Activated CD4-positive, alpha-beta T cell treated with anti-CD3 and anti-CD28 coated beads for 36 hours (primary cell): ENCODE results near the gene ERCC6L2. TPM values are rescaled to one million over a fixed set of nuclear protein-coding genes. Genes with fewer than 3 reads are reported as not detected.

Experiments used
- ATAC-seq: fragments of 200-7000 bp; cut with Tn5 transposase; one replicate; pipeline ENCODE4 v1.10.0; 2021; ENCODE audit warnings: mild to moderate bottlenecking, moderate library complexity
- CTCF ChIA-PET: fragments of 350-600 bp; sonication (Branson Sonifier 250); formaldehyde crosslinking; loops from one replicate; lab custom pipeline; 2021; ENCODE audit warnings: antibody characterized with exemption; lab: Charles Lee
- POLR2A ChIA-PET: fragments of 350-600 bp; sonication (Branson Sonifier 250); formaldehyde crosslinking; loops from one replicate; lab custom pipeline; 2021; ENCODE audit warnings: antibody characterized with exemption, inconsistent platforms; lab: Charles Lee
- DNase-seq: peaks from one replicate; pipeline ENCODE4 v3.0.0-alpha.2; 2020
- H3K27ac Mint-ChIP-seq: one replicate; pipeline ENCODE4 v1.8.0; 2021; ENCODE audit warnings: mixed read lengths
- H3K27me3 Mint-ChIP-seq: one replicate; pipeline ENCODE4 v1.8.0; 2021; ENCODE audit warnings: mixed read lengths
- H3K36me3 Mint-ChIP-seq: one replicate; pipeline ENCODE4 v1.8.0; 2021; ENCODE audit warnings: low read depth, mixed read lengths
- H3K4me1 Mint-ChIP-seq: one replicate; pipeline ENCODE4 v1.8.0; 2021; ENCODE audit warnings: mixed read lengths
- H3K4me3 Mint-ChIP-seq: one replicate; pipeline ENCODE4 v1.8.0; 2021; ENCODE audit warnings: mild to moderate bottlenecking, moderate library complexity, mixed read lengths
- H3K9me3 Mint-ChIP-seq: one replicate; pipeline ENCODE4 v1.8.0; 2021; ENCODE audit warnings: low read depth, mixed read lengths
- intact Hi-C, 2 experiments: fragments of 100-400 bp; cut with DNase I in 1 of 2; cut with micrococcal nuclease in 1 of 2; formaldehyde crosslinking; loops; one replicate each; pipeline versions ENCODE4 v1.14.2 to v1.15.1; 2022 to 2024; cut with DNase I, micrococcal nuclease
- total RNA-seq, 2 experiments: library from RNA; stranded (reverse); gene quantifications; one replicate each; pipeline ENCODE4 v1.2.3, GENCODE V29; 2021

Gene ERCC6L2
- total RNA-seq, 2 experiments from 2014 or later: 24.0 to 25.9 TPM

DNA sequence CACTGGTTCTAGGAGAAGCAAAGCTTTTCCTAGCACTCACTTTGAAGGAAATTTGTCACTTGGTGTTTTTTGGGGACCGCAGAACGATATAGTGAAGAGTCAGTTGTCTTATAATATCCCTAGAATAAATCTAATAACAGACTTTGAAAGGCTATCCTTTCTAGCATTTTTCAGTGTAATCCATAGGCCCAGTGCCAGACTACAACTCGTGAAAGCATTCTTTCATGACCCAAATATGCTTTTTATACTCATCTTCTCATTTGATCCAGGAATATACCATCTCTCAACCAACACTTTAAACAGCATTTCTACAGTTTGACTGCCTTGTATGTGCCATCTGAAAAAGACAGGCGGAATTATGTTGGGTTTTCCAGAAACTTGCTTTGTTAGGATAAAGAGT is 104.0 kb downstream of the ERCC6L2 start:
- ChIA-PET POLR2A (no interaction called here), CTCF (interaction anchor here (0.5 kb wide), 1 partner anchor 24 kb away, joined by 4 read pairs; no protein-coding TSS in a partner anchor)
- ATAC-seq (no peak), DNase-seq (no peak)
- Mint-ChIP-seq H3K36me3 (peaks cover 16% of the 10 kb centered on the region), H3K4me1 (peaks cover 18% of the 10 kb centered on the region), H3K27ac (no peak overlapping the region), H3K4me3 (no peak overlapping the region), H3K9me3 (no peaks in the 10 kb centered on the region), H3K27me3 (no peaks in the 10 kb centered on the region)
- intact Hi-C loops: no loop called here

- Mint-ChIP-seq H3K27ac (no peak overlapping the region), H3K4me1 (peaks cover 18% of the 10 kb centered on the region), H3K4me3 (no peak overlapping the region), H3K27me3 (no peaks in the 10 kb centered on the region), H3K36me3 (peaks cover 19% of the 10 kb centered on the region), H3K9me3 (no peaks in the 10 kb centered on the region)
- intact Hi-C loops: no loop called here
- DNase-seq: no peak
- CTCF ChIA-PET: interaction anchor here (0.5 to 0.7 kb wide), 2 partner anchors 23 to 628 kb away, joined by 3 to 4 read pairs; no protein-coding TSS in a partner anchor
- peak; percentile 36 for ATAC-seq
- POLR2A ChIA-PET: no interaction called here
Observed at GRCh38 chr9:95980262-95981125, 105.0 kb downstream of the ERCC6L2 start.

DNA sequence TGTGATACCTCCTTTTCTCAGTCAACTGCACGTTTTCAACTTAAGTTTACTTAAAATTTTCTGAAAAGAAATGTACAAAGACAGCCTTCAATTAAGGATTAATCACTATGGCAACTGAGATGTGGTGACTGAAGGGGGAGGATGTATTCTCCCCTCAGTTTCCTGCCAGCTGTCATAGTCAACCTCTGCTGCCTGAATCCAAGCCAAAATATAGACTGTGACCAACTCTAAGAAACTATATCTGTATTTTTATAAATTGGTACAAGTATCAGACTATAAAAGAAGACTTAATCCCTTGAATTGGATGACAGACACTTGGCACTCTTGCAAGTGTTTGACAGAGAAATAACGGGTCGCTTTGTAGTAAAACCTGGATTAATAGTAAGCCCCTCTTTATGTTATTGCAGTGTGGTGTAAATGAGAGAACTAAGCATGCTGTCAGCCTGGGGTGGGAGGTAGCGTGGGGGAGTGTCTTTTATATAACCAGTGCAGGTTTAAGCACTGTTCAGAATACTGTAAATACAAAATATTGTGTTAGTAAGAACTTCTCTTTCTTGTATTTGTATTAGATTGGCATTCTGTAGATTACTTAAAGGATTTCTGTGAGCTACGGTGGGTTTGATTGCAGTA is 106.4 kb downstream of the ERCC6L2 start:
- Mint-ChIP-seq H3K27me3 (no peaks in the 10 kb centered on the region), H3K9me3 (no peaks in the 10 kb centered on the region), H3K4me1 (peaks cover 18% of the 10 kb centered on the region), H3K27ac (no peak overlapping the region), H3K36me3 (peaks cover 31% of the 10 kb centered on the region), H3K4me3 (no peak overlapping the region)
- intact Hi-C loops: no loop called here
- ChIA-PET CTCF (interaction anchor here (0.8 to 1.2 kb wide), 2 partner anchors 12 to 27 kb away, joined by 3 to 4 read pairs; no protein-coding TSS in a partner anchor), POLR2A (no interaction called here)
- DNase-seq: no peak
- ATAC-seq: peak; percentile 66

- ChIA-PET POLR2A (no interaction called here), CTCF (no interaction called here)
- Mint-ChIP-seq H3K36me3 (peaks cover 42% of the 10 kb centered on the region), H3K4me1 (peaks cover 14% of the 10 kb centered on the region), H3K27me3 (no peaks in the 10 kb centered on the region), H3K4me3 (no peak overlapping the region), H3K27ac (no peak overlapping the region), H3K9me3 (peaks cover 2% of the 10 kb centered on the region)
- intact Hi-C loops: no loop called here
- DNase-seq: no peak
- peak; percentile 26 for ATAC-seq
Observed at GRCh38 chr9:95985440-95986055, 110.1 kb downstream of the ERCC6L2 start.

GRCh38 chr9:95989297-95989696 is 113.8 kb downstream of the ERCC6L2 start:
- Mint-ChIP-seq H3K27ac (no peak overlapping the region), H3K36me3 (peaks cover 36% of the 10 kb centered on the region), H3K4me3 (no peak overlapping the region), H3K9me3 (peaks cover 2% of the 10 kb centered on the region), H3K4me1 (peaks cover 14% of the 10 kb centered on the region), H3K27me3 (no peaks in the 10 kb centered on the region)
- intact Hi-C loops: no loop called here
- DNase-seq: no peak
- ATAC-seq: no peak
- POLR2A ChIA-PET: no interaction called here
- CTCF ChIA-PET: interaction anchor here (1.1 kb wide), 1 partner anchor 10 kb away, joined by 5 read pairs; no protein-coding TSS in a partner anchor

DNA sequence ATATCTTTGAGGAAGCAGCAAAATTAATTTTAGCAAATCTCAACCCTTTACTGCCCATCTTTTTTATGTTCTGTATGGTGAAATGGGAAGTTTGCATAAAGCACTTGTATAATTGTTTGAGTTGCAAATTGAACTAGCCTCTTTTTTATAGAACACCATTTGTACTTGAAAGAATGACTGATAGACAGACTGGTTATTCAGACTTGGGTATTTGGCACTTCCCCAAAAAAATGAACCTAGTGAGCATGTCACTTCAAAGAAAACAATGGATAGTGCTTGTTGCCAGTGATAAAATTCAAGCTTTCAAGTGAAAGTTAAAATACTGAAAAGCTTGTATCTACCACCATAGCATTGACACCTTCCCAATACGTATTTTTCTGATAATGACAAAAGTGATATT is 115.8 kb downstream of the ERCC6L2 start:
- ATAC-seq (no peak), DNase-seq (no peak)
- H3K4me1 Mint-ChIP-seq: peaks cover 14% of the 10 kb centered on the region
- no peak overlapping the region for H3K27ac Mint-ChIP-seq
- ChIA-PET POLR2A (no interaction called here), CTCF (interaction anchor here (0.6 to 0.7 kb wide), 2 partner anchors 13 to 143 kb away, joined by 3 read pairs; no protein-coding TSS in a partner anchor)
- peaks cover 2% of the 10 kb centered on the region for H3K9me3 Mint-ChIP-seq
- no peak overlapping the region for H3K4me3 Mint-ChIP-seq
- intact Hi-C loops: no loop called here
- peaks cover 28% of the 10 kb centered on the region for H3K36me3 Mint-ChIP-seq
- no peaks in the 10 kb centered on the region for H3K27me3 Mint-ChIP-seq

DNA sequence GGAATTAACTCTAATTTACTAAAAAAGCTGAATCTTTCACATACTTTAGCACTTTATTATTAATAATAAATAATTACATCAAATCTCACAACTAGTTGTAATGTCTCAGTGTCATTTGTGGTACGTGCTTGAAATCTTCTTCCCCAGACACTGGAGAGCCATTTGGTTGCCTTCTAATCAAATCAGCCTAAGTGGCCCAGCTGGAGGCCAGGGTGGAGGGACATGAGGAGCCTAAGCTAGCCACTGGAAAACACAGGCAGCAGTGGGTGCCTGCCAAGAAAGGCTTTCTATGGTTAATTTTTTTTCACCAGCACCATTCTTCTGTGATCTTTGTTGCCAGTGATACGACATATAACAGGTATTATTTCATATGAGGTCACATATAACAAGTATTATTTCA is 117.0 kb downstream of the ERCC6L2 start:
- ATAC-seq: no peak
- H3K4me1 Mint-ChIP-seq: peaks cover 14% of the 10 kb centered on the region
- CTCF ChIA-PET: no interaction called here
- H3K27ac Mint-ChIP-seq: no peak overlapping the region
- no peak overlapping the region for H3K4me3 Mint-ChIP-seq
- no peaks in the 10 kb centered on the region for H3K9me3 Mint-ChIP-seq
- H3K36me3 Mint-ChIP-seq: peaks cover 21% of the 10 kb centered on the region
- no peak for DNase-seq
- POLR2A ChIA-PET: no interaction called here
- intact Hi-C loops: no loop called here
- no peaks in the 10 kb centered on the region for H3K27me3 Mint-ChIP-seq

GRCh38 chr9:95993337-95993736 is 117.8 kb downstream of the ERCC6L2 start:
- ChIA-PET POLR2A (no interaction called here), CTCF (interaction anchor here (0.6 to 1.0 kb wide), 5 partner anchors 10 to 1925 kb away, joined by 3 to 4 read pairs (median 3); no protein-coding TSS in a partner anchor)
- Mint-ChIP-seq H3K36me3 (peaks cover 18% of the 10 kb centered on the region), H3K4me1 (peaks cover 14% of the 10 kb centered on the region), H3K9me3 (no peaks in the 10 kb centered on the region), H3K27me3 (no peaks in the 10 kb centered on the region), H3K27ac (no peak overlapping the region), H3K4me3 (no peak overlapping the region)
- intact Hi-C loops: no loop called here
- ATAC-seq: peak; percentile 68
- peak; percentile 32 for DNase-seq

DNA sequence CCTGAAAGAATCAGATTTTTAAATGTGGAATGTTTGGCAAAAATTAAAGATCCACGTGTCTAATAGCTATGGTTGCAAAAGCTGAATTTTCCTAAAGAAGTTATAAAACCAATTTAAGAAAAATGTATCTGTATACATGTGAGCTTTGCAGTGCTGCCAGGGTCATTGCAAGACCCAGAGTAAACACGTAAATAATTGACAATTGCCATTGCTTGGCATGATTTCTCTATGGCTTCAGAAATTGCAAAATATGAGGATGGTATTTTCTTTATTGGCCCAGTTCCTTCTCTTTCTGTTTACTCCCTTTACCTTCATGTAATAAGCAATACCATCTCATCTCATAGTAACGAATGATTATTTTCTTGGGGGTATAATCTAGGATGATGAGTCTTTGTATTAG is 123.9 kb downstream of the ERCC6L2 start:
- intact Hi-C loops: no loop called here
- POLR2A ChIA-PET: no interaction called here
- H3K4me1 Mint-ChIP-seq: no peaks in the 10 kb centered on the region
- DNase-seq: no peak
- CTCF ChIA-PET: interaction anchor here (0.9 to 1.2 kb wide), 3 partner anchors 9 to 13 kb away, joined by 3 to 5 read pairs (median 4); no protein-coding TSS in a partner anchor
- H3K36me3 Mint-ChIP-seq: peaks cover 37% of the 10 kb centered on the region
- no peak overlapping the region for H3K4me3 Mint-ChIP-seq
- H3K27ac Mint-ChIP-seq: no peak overlapping the region
- ATAC-seq: no peak
- peaks cover 5% of the 10 kb centered on the region for H3K9me3 Mint-ChIP-seq
- no peaks in the 10 kb centered on the region for H3K27me3 Mint-ChIP-seq

DNA sequence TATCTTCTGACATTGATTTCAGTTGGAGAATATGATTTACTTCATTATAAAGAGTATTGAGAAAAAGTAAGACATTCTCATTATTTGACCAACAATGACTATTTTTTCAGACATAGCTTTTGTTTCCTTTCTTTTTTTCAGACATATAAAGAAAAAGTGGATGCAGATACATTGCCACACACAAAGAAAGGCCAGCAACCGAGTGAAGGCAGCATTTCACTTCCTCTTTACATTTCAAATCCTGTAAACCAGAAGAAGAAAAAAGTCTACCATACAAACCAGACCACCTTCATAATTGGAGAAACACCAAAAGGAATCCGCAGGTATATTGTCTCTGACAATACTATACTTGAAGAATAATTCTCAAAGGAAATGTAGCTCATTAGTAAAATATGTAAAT is 128.9 kb downstream of the ERCC6L2 start:
- Mint-ChIP-seq H3K27ac (no peak overlapping the region), H3K36me3 (peaks cover 20% of the 10 kb centered on the region), H3K4me3 (no peak overlapping the region), H3K4me1 (no peaks in the 10 kb centered on the region), H3K27me3 (no peaks in the 10 kb centered on the region), H3K9me3 (peaks cover 5% of the 10 kb centered on the region)
- DNase-seq (no peak), ATAC-seq (no peak)
- ChIA-PET CTCF (interaction anchor here (0.5 kb wide), 1 partner anchor 13 kb away, joined by 3 read pairs; no protein-coding TSS in a partner anchor), POLR2A (no interaction called here)
- intact Hi-C loops: no loop called here

DNA sequence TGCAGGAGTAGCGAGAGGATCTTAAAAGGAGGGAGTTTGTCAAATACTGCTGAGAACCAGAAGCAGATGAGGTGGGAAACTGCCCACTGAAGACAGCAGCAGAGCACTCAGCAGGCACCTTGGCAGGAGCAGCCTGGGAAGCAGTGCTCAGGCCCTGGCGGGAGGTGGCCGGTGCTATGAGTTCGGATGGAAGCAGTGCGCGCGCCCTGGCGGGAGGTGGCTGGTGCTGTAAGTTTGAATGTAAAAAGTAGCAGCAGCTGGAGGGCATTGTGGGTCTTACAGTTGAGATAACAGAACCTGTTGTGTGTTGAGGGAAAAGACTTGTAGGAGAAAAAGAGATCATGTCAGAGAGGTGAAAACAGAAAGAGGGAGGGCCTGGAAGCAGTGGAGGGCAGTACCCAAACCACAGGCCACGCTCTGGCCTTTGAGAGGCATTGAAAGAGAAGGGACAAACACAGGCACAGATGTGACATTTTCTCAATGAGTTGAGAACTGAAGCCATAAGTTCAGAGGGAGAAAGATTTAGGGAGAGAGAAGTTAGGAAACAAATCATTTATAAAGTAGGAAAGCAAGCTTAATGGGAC is 130.9 kb downstream of the ERCC6L2 start:
- no peak for DNase-seq
- intact Hi-C loops: no loop called here
- Mint-ChIP-seq H3K27me3 (no peaks in the 10 kb centered on the region), H3K4me1 (no peaks in the 10 kb centered on the region), H3K27ac (no peak overlapping the region), H3K36me3 (peaks cover 20% of the 10 kb centered on the region), H3K9me3 (peaks cover 5% of the 10 kb centered on the region), H3K4me3 (no peak overlapping the region)
- ATAC-seq: no peak
- ChIA-PET POLR2A (no interaction called here), CTCF (interaction anchor here (0.7 to 1.0 kb wide), 2 partner anchors 13 to 219 kb away, joined by 3 read pairs; no protein-coding TSS in a partner anchor)
